PC-9 (cell line): ENCODE measurements around the gene ATP2B2.

Experiments used
- EZH2 ChIP-seq: fragments of 200-600 bp; sonication (generic); IDR thresholded peaks from 2 replicates; pipeline ENCODE4 v1.8.0; 2017; ENCODE audit warnings: antibody characterized with exemption, low read depth
- TF ChIP-seq, protein P1 (sequence below): fragments of 200-600 bp; sonication (generic); conservative IDR thresholded peaks from 2 replicates; pipeline ENCODE4 v1.6.1; 2017; ENCODE audit warnings: mixed run types, antibody characterized with exemption, mild to moderate bottlenecking, moderate library complexity

DNA sequence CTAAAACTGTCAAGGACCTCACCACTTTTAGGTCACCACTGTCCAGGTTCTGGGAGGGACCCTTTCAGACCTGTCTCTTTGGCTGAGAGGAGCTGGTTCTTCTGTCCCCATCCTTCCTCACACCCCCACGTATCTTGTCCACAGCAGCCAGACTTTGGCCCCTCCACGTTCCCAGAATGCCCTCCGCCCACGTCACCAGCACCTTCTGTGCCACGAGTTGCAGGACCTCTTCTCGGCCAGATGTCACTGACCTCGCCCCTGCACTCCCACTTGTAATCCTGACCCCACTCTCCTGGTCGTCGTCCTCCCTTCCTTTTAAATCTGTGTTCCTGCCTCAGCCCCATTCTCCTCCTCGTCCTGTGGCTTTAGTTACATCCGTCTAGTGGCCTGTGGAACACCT lies 161.9 kb downstream of the ATP2B2 start:
- no peak for TF ChIP-seq EZH2
- TF ChIP-seq, protein P1, sequence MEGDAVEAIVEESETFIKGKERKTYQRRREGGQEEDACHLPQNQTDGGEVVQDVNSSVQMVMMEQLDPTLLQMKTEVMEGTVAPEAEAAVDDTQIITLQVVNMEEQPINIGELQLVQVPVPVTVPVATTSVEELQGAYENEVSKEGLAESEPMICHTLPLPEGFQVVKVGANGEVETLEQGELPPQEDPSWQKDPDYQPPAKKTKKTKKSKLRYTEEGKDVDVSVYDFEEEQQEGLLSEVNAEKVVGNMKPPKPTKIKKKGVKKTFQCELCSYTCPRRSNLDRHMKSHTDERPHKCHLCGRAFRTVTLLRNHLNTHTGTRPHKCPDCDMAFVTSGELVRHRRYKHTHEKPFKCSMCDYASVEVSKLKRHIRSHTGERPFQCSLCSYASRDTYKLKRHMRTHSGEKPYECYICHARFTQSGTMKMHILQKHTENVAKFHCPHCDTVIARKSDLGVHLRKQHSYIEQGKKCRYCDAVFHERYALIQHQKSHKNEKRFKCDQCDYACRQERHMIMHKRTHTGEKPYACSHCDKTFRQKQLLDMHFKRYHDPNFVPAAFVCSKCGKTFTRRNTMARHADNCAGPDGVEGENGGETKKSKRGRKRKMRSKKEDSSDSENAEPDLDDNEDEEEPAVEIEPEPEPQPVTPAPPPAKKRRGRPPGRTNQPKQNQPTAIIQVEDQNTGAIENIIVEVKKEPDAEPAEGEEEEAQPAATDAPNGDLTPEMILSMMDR: no peak
